ENCODE data around the gene CALN1. TPM values are rescaled to one million over a fixed set of nuclear protein-coding genes. Genes with fewer than 3 reads are reported as not detected.

The CALN1 gene
- total and polyA plus RNA-seq, 2 experiments from 2014 or later: 7.6 to 14.5 TPM

DNA sequence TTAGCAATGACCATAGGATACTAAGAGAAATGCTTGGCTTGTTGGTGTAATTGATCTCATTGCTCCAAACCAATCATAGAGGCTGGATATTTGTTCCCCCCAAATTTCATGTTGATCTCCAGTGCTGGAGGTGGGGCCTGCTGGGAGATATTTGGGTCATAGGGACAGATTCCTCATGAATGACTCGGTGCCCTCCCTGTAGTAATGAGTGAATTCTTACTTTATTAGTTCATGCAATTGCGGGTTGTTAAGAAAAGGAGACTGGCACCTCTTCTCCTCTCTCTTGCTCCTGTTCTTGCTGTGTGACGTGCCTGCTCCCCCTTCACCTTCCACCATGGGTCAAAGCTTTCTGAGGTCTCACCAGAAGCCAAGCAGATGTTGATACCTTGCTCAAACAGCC is 630.1 kb downstream of the CALN1 start:
- Histone ChIP-seq H2AFZ (no peak overlapping the region), H3K79me2 (replicated peaks; ENCODE audit: insufficient read depth) (no peaks in the 10 kb centered on the region), H3K9me2 (ENCODE audit: insufficient read depth) (0 out of 2 replicates have a peak, but pooled peaks cover 12% of the 10 kb centered on the region), H3K27ac (ENCODE audit: low read depth) (no peak overlapping the region), H3K36me3 (ENCODE audit: insufficient read depth) (peaks cover 4% of the 10 kb centered on the region; the same call in 1 of the 2 replicates), H3F3A (replicated peaks; ENCODE audit: low read depth) (no peaks in the 10 kb centered on the region), H3K4me1 (ENCODE audit: insufficient read depth) (peaks cover 13% of the 10 kb centered on the region; the same call in 1 of the 2 replicates), H4K20me1 (replicated peaks; ENCODE audit: insufficient read depth) (no peaks in the 10 kb centered on the region; the same call in 1 of the 2 replicates), H3K4me3 (no peak overlapping the region), H3K27me3 (ENCODE audit: insufficient read depth) (peaks cover 7% of the 10 kb centered on the region; the same call in 1 of the 2 replicates), H3K4me2 (no peak overlapping the region)
- Mint-ChIP-seq H3K4me3 (no peak overlapping the region), H3K9me3 (peaks cover 21% of the 10 kb centered on the region), H3K36me3 (ENCODE audit: low read depth) (peaks cover 21% of the 10 kb centered on the region), H3K27ac (no peak overlapping the region), H3K27me3 (ENCODE audit: insufficient read depth, low read depth, poor library complexity) (no peaks in the 10 kb centered on the region), H3K4me1 (peaks cover 22% of the 10 kb centered on the region)
- ATAC-seq (no peak), DNase-seq (ENCODE audit: low spot score) (no peak)
- TF ChIP-seq NANOG (IDR thresholded peaks at IDR 0.05; ENCODE audit: borderline replicate concordance) (no peak), STAT1 (IDR thresholded peaks at IDR 0.05; ENCODE audit: unreplicated experiment) (no peak), CREB1 (CRISPR knock-in tag; IDR thresholded peaks at IDR 0.05; ENCODE audit: low read depth) (no peak), EZH2phosphoT487 (IDR thresholded peaks at IDR 0.05; ENCODE audit: unreplicated experiment) (no peak), EZH2 (IDR thresholded peaks at IDR 0.05; ENCODE audit: low read depth, unreplicated experiment) (no peak), POLR2AphosphoS5 (IDR thresholded peaks at IDR 0.05; ENCODE audit: low read depth) (no peak), ZNF331 (CRISPR knock-in tag; IDR thresholded peaks at IDR 0.05; ENCODE audit: low read depth) (no peak), ZNF462 (CRISPR knock-in tag; IDR thresholded peaks at IDR 0.05) (no peak), ZNF114 (CRISPR knock-in tag; IDR thresholded peaks at IDR 0.05) (no peak), REST (IDR thresholded peaks at IDR 0.05; ENCODE audit: unreplicated experiment) (no peak), JUNB (IDR thresholded peaks at IDR 0.05; ENCODE audit: unreplicated experiment) (no peak)
- TF ChIP-seq, protein P1, sequence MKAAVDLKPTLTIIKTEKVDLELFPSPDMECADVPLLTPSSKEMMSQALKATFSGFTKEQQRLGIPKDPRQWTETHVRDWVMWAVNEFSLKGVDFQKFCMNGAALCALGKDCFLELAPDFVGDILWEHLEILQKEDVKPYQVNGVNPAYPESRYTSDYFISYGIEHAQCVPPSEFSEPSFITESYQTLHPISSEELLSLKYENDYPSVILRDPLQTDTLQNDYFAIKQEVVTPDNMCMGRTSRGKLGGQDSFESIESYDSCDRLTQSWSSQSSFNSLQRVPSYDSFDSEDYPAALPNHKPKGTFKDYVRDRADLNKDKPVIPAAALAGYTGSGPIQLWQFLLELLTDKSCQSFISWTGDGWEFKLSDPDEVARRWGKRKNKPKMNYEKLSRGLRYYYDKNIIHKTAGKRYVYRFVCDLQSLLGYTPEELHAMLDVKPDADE (IDR thresholded peaks at IDR 0.05): no peak
- TF ChIP-seq, protein P2, sequence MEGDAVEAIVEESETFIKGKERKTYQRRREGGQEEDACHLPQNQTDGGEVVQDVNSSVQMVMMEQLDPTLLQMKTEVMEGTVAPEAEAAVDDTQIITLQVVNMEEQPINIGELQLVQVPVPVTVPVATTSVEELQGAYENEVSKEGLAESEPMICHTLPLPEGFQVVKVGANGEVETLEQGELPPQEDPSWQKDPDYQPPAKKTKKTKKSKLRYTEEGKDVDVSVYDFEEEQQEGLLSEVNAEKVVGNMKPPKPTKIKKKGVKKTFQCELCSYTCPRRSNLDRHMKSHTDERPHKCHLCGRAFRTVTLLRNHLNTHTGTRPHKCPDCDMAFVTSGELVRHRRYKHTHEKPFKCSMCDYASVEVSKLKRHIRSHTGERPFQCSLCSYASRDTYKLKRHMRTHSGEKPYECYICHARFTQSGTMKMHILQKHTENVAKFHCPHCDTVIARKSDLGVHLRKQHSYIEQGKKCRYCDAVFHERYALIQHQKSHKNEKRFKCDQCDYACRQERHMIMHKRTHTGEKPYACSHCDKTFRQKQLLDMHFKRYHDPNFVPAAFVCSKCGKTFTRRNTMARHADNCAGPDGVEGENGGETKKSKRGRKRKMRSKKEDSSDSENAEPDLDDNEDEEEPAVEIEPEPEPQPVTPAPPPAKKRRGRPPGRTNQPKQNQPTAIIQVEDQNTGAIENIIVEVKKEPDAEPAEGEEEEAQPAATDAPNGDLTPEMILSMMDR (conservative IDR thresholded peaks at IDR 0.05; ENCODE audit: low read depth in 2 of 2): no peak

All from GM23338 (cell line).